Coronary artery (tissue), 2 donors: ENCODE measurements around the gene COPG2.

ENCODE experiments used
- DNase-seq: peaks from one replicate; pipeline ENCODE4 v3.0.0-alpha.2; 2017; ENCODE audit warnings: low spot score
- H3K27ac ChIP-seq, 2 donors: fragments of 200-600 bp; sonication (generic); one replicate each; pipeline ENCODE4 v1.5.1; 2016 to 2019
- H3K4me3 ChIP-seq: fragments of 200-600 bp; sonication (generic); 2 replicates; pipeline ENCODE4 v1.5.1; 2016; ENCODE audit warnings: mild to moderate bottlenecking, moderate library complexity
- CTCF ChIP-seq: fragments of 200-600 bp; sonication (generic); IDR thresholded peaks from one replicate; pipeline ENCODE4 v1.5.1; 2019; ENCODE audit warnings: antibody characterized with exemption

Gene COPG2

GRCh38 chr7:130476297-130477150 is 192.0 kb downstream of the COPG2 start:
- no peak for DNase-seq
- TF ChIP-seq CTCF, result no peak
- Histone ChIP-seq H3K27ac (no peak overlapping the region), H3K4me3 (no peak overlapping the region)

DNA sequence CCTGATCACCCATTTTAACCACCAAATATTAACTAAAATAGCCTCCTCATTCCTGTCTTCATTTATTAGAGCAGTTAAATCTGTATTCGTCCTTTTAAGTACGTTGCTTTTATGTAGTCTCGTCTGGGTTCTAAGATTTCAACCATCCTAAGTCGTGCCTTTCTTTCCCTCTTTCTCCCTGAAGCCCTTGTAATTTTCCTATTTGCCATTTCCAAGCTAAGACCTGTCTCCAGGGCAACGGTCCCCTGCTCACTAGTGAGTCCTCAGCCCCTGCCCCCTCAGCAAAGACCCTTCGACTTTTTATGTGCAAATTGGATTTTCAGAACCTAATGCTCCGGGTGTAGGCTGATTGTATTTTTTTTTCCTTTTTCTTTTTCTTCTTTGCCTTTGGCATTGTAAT is 192.8 kb downstream of the COPG2 start:
- Histone ChIP-seq H3K4me3 (no peak overlapping the region), H3K27ac (no peak overlapping the region)
- no peak for DNase-seq
- no peak for TF ChIP-seq CTCF

GRCh38 chr7:130473876-130474275 is 194.7 kb downstream of the COPG2 start:
- Histone ChIP-seq H3K4me3 (no peak overlapping the region), H3K27ac (no peak overlapping the region)
- TF ChIP-seq CTCF, result no peak
- DNase-seq, result no peak

- Histone ChIP-seq H3K27ac (no peak overlapping the region), H3K4me3 (no peak overlapping the region)
- DNase-seq, result no peak
- TF ChIP-seq CTCF, result no peak
These were observed 195.3 kb downstream of the COPG2 start for GRCh38 chr7:130473289-130473688.

- H3K27ac ChIP-seq, result no peak overlapping the region
- H3K4me3 ChIP-seq, result no peak overlapping the region
- TF ChIP-seq CTCF, result no peak
- no peak for DNase-seq
These were observed 196.6 kb downstream of the COPG2 start for GRCh38 chr7:130471974-130472373.

DNA sequence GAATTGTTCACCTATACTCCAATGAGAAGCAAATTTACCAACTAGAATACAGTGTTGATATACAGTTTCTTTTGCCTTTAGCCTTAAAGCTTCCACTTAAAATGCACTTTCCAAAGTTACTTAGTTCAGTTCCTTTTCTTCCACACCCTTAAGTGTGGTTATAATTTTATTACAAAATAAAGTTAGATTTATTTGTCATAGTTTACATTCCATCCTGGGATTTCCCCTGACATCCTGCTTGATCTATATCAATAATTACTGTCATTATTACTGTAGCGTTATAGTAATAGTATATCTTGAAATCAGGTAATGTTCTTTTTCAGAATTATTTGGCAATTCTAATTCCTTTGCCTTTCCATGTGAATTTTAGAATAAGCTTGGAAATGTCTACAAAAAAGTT is 199.9 kb downstream of the COPG2 start:
- Histone ChIP-seq H3K4me3 (no peak overlapping the region), H3K27ac (no peak overlapping the region)
- no peak for TF ChIP-seq CTCF
- no peak for DNase-seq
